GM23338 (cell line): ENCODE results near the gene RAB22A.

Experiments used
- EZH2 ChIP-seq: fragments of 200-600 bp; sonication (generic); IDR thresholded peaks from one replicate; pipeline ENCODE4 v1.8.0; 2017; ENCODE audit warnings: antibody characterized with exemption, mild to moderate bottlenecking, low read depth; ENCODE audit not compliant: unreplicated experiment
- NANOG ChIP-seq: IDR thresholded peaks from 2 replicates; pipeline ENCODE4 v1.6.1; 2016; ENCODE audit warnings: antibody characterized with exemption, borderline replicate concordance
- POLR2AphosphoS5 ChIP-seq: IDR thresholded peaks from 2 replicates; pipeline ENCODE4 v1.6.1; 2016; ENCODE audit warnings: antibody characterized with exemption, low read depth
- STAT1 ChIP-seq: IDR thresholded peaks from one replicate; pipeline ENCODE4 v1.6.1; 2016; ENCODE audit warnings: antibody characterized with exemption; ENCODE audit not compliant: unreplicated experiment
- ZNF331 ChIP-seq: fragments of 250-450 bp; sonication (Bioruptor Pico); IDR thresholded peaks from 2 replicates; pipeline ENCODE4 v1.5.0; 2020; ENCODE audit warnings: low read depth, mild to moderate bottlenecking, moderate library complexity
- TF ChIP-seq, protein P1 (sequence below), 2 experiments: fragments of 200-600 bp in 1 of 2; sonication (generic) in 1 of 2; conservative IDR thresholded peaks; 2 replicates each; pipeline versions ENCODE4 v1.5.1 to v1.6.1; 2016 to 2017; ENCODE audit warnings: antibody characterized with exemption in 2 of 2, low read depth in 2 of 2, mild to moderate bottlenecking in 2 of 2, moderate library complexity in 1 of 2
- TF ChIP-seq, protein P2 (sequence below): IDR thresholded peaks from one replicate; pipeline ENCODE4 v1.6.1; 2018; ENCODE audit warnings: antibody characterized with exemption; ENCODE audit not compliant: unreplicated experiment
- TF ChIP-seq, protein P3 (sequence below): IDR thresholded peaks from 2 replicates; pipeline ENCODE4 v1.6.1; 2016; ENCODE audit warnings: antibody characterized with exemption

DNA sequence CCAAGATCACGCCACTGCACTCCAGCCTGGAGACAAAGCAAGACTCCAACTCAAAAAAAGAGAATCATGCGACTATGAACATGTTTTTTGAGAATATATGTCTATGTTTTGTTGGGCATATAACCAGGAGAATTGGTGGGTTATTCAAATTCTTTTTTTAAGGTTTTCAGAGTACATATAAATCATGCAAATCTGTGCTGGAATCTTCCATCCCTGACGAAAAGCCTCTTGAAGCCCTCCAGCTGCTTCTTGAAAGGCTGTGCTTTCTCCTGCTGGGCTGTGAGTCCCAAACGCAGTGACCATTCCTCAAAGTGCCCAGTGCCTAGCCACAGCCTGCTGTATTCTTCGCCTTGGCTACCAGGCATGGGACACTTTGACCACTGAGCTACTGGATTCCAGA, 9.2 kb upstream of the RAB22A start:
- no peak for TF ChIP-seq EZH2
- TF ChIP-seq, protein P1, sequence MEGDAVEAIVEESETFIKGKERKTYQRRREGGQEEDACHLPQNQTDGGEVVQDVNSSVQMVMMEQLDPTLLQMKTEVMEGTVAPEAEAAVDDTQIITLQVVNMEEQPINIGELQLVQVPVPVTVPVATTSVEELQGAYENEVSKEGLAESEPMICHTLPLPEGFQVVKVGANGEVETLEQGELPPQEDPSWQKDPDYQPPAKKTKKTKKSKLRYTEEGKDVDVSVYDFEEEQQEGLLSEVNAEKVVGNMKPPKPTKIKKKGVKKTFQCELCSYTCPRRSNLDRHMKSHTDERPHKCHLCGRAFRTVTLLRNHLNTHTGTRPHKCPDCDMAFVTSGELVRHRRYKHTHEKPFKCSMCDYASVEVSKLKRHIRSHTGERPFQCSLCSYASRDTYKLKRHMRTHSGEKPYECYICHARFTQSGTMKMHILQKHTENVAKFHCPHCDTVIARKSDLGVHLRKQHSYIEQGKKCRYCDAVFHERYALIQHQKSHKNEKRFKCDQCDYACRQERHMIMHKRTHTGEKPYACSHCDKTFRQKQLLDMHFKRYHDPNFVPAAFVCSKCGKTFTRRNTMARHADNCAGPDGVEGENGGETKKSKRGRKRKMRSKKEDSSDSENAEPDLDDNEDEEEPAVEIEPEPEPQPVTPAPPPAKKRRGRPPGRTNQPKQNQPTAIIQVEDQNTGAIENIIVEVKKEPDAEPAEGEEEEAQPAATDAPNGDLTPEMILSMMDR (conservative IDR thresholded peaks at IDR 0.05; ENCODE audit: low read depth in 2 of 2), result no peak
- TF ChIP-seq STAT1, result no peak
- no peak for TF ChIP-seq NANOG
- TF ChIP-seq, protein P2, sequence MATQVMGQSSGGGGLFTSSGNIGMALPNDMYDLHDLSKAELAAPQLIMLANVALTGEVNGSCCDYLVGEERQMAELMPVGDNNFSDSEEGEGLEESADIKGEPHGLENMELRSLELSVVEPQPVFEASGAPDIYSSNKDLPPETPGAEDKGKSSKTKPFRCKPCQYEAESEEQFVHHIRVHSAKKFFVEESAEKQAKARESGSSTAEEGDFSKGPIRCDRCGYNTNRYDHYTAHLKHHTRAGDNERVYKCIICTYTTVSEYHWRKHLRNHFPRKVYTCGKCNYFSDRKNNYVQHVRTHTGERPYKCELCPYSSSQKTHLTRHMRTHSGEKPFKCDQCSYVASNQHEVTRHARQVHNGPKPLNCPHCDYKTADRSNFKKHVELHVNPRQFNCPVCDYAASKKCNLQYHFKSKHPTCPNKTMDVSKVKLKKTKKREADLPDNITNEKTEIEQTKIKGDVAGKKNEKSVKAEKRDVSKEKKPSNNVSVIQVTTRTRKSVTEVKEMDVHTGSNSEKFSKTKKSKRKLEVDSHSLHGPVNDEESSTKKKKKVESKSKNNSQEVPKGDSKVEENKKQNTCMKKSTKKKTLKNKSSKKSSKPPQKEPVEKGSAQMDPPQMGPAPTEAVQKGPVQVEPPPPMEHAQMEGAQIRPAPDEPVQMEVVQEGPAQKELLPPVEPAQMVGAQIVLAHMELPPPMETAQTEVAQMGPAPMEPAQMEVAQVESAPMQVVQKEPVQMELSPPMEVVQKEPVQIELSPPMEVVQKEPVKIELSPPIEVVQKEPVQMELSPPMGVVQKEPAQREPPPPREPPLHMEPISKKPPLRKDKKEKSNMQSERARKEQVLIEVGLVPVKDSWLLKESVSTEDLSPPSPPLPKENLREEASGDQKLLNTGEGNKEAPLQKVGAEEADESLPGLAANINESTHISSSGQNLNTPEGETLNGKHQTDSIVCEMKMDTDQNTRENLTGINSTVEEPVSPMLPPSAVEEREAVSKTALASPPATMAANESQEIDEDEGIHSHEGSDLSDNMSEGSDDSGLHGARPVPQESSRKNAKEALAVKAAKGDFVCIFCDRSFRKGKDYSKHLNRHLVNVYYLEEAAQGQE, result no peak
- TF ChIP-seq POLR2AphosphoS5, result no peak
- TF ChIP-seq ZNF331, result no peak
- TF ChIP-seq, protein P3, sequence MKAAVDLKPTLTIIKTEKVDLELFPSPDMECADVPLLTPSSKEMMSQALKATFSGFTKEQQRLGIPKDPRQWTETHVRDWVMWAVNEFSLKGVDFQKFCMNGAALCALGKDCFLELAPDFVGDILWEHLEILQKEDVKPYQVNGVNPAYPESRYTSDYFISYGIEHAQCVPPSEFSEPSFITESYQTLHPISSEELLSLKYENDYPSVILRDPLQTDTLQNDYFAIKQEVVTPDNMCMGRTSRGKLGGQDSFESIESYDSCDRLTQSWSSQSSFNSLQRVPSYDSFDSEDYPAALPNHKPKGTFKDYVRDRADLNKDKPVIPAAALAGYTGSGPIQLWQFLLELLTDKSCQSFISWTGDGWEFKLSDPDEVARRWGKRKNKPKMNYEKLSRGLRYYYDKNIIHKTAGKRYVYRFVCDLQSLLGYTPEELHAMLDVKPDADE, result no peak
